ENCODE measurements around the gene IGF2R.

Gene IGF2R

GRCh38 chr6:159969204-159969912 is 476 bp downstream of the IGF2R start:
- DNase-seq (ENCODE audit: low read depth) = peak; percentile 42
- TF ChIP-seq CTCF (IDR thresholded peaks at IDR 0.05; ENCODE audit: insufficient read depth, low read depth, low read length, missing control alignments) = no peak

GRCh38 chr6:159969921-159970320 is 1.0 kb downstream of the IGF2R start:
- no peak for TF ChIP-seq CTCF (IDR thresholded peaks at IDR 0.05; ENCODE audit: insufficient read depth, low read depth, low read length, missing control alignments)
- H3K4me3 ChIP-seq (ENCODE audit: low read depth, low read length) = peak overlapping the region; percentile 81
- peak; percentile 73 for DNase-seq (ENCODE audit: low read depth)

More at GRCh38 chr6:159969204-159969912, 476 bp downstream of the IGF2R start:
- H3K4me3 ChIP-seq (ENCODE audit: low read depth, low read length) = peak overlapping the region; percentile 81

- H3K4me3 ChIP-seq (ENCODE audit: low read depth, low read length) = peak overlapping the region; percentile 81
- no peak for TF ChIP-seq CTCF (IDR thresholded peaks at IDR 0.05; ENCODE audit: insufficient read depth, low read depth, low read length, missing control alignments)
- DNase-seq (ENCODE audit: low read depth) = no peak
Measured at GRCh38 chr6:159970659-159971063, 1.8 kb downstream of the IGF2R start.

GRCh38 chr6:159971341-159972178 is 2.7 kb downstream of the IGF2R start:
- no peak overlapping the region for H3K4me3 ChIP-seq (ENCODE audit: low read depth, low read length)
- no peak for TF ChIP-seq CTCF (IDR thresholded peaks at IDR 0.05; ENCODE audit: insufficient read depth, low read depth, low read length, missing control alignments)
- no peak for DNase-seq (ENCODE audit: low read depth)

GRCh38 chr6:159972506-159973268 is 3.8 kb downstream of the IGF2R start:
- H3K4me3 ChIP-seq (ENCODE audit: low read depth, low read length) = no peak overlapping the region
- no peak for TF ChIP-seq CTCF (IDR thresholded peaks at IDR 0.05; ENCODE audit: insufficient read depth, low read depth, low read length, missing control alignments)

GRCh38 chr6:159973406-159973805 is 4.5 kb downstream of the IGF2R start:
- TF ChIP-seq CTCF (IDR thresholded peaks at IDR 0.05; ENCODE audit: insufficient read depth, low read depth, low read length, missing control alignments) = no peak
- no peak overlapping the region for H3K4me3 ChIP-seq (ENCODE audit: low read depth, low read length)
- no peak for DNase-seq (ENCODE audit: low read depth)

More at GRCh38 chr6:159972506-159973268, 3.8 kb downstream of the IGF2R start:
- DNase-seq (ENCODE audit: low read depth) = no peak

Data from GM12865 (cell line).